GM10266 (cell line): Measurements from ENCODE around the gene FNDC3A.
A peak's percentile ranks its signal among the peaks of the same experiment; 100 is the strongest.

ENCODE experiments used
- DNase-seq: peaks from one replicate; pipeline ENCODE4 v3.0.0; 2012; ENCODE audit errors: extremely low spot score
- TF ChIP-seq, protein P1 (sequence below): IDR thresholded peaks from 2 replicates; pipeline ENCODE4 v1.5.1; 2012; ENCODE audit warnings: mild to moderate bottlenecking, low read depth; ENCODE audit not compliant: control insufficient read depth, insufficient read depth; ENCODE audit errors: missing control alignments

The FNDC3A gene

DNA sequence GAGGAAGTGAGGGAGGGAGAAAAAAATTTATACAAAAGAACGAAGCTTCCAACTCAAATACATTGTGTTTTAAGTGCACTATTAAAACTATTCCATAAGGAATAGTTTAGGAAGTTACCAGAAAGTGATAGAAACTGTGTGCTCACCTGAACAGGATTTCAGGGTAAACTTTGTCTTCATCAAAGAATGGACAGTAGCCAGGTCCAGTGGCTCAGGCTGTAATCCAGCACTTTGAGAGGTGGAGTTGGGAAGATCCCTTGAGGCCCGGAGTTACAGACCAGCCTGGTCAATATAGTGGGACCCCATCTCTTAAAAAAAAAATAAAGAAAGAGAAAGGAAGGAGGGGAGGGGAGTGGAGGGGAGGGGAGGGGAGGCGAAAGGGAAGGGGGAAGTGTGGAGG lies 259.0 kb downstream of the FNDC3A start:
- DNase-seq: no peak
- TF ChIP-seq, protein P1, sequence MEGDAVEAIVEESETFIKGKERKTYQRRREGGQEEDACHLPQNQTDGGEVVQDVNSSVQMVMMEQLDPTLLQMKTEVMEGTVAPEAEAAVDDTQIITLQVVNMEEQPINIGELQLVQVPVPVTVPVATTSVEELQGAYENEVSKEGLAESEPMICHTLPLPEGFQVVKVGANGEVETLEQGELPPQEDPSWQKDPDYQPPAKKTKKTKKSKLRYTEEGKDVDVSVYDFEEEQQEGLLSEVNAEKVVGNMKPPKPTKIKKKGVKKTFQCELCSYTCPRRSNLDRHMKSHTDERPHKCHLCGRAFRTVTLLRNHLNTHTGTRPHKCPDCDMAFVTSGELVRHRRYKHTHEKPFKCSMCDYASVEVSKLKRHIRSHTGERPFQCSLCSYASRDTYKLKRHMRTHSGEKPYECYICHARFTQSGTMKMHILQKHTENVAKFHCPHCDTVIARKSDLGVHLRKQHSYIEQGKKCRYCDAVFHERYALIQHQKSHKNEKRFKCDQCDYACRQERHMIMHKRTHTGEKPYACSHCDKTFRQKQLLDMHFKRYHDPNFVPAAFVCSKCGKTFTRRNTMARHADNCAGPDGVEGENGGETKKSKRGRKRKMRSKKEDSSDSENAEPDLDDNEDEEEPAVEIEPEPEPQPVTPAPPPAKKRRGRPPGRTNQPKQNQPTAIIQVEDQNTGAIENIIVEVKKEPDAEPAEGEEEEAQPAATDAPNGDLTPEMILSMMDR: no peak

DNA sequence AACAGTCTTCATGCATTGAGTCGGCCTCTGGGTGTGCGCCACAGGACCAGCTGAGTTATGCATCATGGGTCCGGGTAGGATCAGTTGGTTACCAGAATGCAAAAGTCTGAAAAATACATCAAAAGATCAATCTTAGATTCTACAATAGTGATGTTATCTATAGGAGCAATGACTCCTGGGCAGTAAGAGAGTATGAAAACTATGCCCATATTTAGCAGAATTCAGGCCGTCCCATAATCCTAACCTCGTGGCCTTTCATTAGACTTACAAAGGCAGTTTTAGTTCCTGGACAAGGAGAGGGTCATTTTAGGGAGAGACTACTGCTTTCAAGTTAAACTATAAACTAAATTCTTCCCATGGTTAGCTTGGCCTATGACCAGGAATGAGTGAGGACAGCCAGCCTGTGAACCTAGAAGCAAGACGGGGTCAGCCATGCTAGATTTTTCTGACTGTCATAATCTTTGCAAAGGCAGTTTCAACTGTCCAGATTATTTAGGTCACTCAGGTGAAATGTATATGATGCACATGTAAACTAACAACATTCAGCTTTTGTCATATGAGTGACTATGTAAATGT lies 260.2 kb downstream of the FNDC3A start:
- TF ChIP-seq, protein P1: no peak
- DNase-seq: no peak

DNA sequence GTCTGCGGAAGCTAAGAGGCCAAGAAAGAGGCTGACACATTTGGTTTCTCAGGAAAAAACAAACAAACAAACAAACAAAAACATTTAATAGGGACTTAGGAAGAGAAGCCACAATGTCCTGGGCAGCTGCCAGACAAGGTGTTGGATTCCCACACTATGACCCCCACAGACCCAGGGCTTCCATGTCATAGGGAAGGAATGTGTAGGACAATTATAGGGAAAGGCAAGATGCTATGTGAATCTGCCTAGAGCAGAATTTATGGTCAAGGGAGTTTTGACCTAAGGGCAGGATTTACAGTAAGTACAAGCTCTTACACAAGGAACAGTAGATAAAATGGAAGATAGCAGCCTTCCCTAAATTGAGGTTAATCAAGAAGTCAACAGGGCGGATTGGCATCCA lies 262.9 kb downstream of the FNDC3A start:
- no peak for DNase-seq
- TF ChIP-seq, protein P1: no peak

DNA sequence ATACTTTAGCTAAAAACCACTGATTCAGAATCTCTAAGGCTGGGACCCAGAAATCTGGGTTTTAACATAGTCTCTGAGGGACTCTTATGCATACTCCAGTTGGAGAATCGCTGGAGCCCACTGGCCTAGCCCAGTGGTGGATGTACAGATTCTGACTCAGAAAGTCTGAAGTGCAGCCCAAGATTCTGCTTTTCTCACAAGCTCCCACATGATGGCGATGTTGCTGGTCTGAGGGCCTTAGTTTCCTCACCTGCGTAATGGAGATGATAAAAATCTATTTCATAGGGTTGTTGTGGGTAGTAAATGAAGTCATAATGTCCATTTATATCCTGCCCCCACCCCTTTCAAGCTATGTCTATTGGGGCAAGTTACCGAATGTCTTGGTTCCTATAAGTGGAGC lies 264.3 kb downstream of the FNDC3A start:
- TF ChIP-seq, protein P1: peak; percentile 70
- DNase-seq: peak; percentile 26

DNA sequence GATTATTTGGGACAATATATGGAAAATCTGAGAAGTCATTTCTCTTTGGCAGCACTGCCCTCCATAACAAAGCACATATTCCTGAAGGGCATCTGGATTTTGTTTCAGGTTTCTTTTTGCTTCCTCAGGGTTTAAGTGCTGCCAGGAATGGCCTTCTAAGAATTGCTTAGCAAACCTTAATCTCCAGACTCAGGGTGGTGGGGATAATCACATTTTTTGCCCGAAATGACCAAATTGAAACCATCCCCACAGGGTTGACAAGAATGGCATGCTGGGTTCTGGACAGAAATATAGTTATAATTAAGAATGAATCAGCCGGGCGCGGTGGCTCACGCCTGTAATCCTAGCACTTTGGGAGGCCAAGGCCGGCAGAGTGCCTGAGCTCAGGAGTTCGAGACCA lies 265.6 kb downstream of the FNDC3A start:
- TF ChIP-seq, protein P1: no peak

DNA sequence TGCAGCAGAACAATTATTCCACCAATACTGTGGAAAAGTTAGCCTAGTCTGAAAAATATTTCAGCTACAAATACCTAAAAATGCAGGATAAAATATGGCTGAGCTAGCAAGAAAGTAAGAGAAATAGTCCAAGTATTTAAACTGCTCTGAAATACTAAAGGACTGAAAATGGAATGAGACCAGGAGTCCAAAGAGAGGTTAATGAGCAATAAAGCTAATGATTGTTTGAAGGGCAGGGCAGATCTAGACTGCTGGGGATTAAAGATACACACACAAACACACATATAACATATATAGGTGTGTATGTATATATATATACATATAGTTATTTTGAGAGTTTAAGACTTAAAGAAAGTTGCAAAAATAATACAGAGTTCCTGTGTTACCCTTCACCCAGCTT lies 269.4 kb downstream of the FNDC3A start:
- no peak for DNase-seq
- TF ChIP-seq, protein P1: no peak

More for the DNA sequence above, 265.6 kb downstream of the FNDC3A start:
- no peak for DNase-seq

DNA sequence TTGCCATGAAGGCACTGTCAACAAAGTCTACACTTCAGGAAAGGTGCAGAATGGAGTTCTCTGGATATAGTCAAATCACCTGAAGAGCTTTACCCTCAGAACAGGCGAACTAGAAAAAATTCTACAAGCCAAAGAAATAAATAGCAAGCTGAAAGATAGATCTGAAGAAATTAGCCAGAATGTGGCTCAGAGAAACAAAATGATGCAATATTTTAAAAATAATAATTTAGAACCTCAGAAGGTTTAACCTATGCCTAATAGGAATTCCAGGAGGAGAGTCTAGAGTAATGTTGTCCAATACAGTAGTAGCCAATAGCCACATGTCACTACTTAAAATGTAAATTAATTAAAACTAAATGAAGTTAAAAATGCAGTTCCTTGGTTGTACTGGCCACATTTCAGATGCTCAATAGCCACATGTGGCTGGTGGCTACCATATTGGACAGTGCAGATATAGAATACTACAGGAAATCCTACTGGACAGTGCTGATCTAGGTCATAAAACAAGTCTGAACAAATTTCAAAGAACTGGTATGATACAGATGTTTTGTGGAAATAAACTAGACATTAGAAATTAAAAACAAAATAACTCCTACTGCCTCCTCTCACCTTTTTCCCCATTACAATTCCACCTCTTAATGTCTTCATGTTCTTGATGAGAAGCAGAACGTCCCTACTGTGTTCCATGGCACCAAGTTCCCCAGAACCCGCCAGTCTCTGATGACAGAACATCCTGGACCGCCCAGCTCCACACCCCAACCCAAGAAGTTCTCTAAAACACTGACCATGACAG lies 271.3 kb downstream of the FNDC3A start:
- TF ChIP-seq, protein P1: no peak
- no peak for DNase-seq
